Measurements from ENCODE around the gene SLBP.
A peak's percentile ranks its signal among the peaks of the same experiment; 100 is the strongest.

The SLBP gene

DNA sequence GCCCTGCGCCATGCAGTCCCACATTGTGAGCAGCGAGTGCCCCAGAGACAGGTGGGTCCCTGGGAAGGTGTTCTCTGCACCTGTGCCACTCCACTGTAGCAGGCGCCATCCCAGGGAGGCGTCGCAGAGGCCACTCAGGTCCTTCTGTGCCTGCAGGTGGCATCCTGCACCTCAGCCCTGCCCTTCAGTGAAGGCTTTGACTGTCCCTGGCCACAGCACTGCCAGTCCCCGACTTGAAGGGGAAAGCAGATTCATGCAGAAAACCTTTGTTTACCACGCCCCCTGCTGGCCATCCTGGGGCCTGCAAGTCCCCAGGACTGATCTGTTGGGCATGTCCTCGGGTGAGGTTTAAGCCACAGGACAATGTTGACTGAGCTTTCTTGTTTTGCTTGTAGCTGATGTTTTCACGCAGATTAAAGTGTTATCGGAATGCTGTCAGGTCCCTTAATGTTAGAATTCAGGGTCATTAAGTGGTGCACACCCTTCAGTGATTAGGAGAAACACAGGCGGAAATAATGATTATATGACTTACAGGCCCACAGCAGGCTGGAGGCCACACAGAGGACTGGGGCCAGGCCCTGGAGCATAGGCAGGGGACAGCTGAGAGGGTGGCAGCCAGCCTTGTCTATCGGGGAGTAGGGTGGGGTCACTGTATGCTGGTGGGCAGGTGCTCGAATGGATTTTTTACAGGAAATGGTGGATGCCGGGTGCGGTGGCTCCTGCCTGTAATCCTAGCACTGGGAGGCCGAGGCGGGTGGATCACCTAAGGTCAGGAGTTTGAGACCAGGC, 14.2 kb upstream of the SLBP start:
- peak; percentile 87 for DNase-seq

DNA sequence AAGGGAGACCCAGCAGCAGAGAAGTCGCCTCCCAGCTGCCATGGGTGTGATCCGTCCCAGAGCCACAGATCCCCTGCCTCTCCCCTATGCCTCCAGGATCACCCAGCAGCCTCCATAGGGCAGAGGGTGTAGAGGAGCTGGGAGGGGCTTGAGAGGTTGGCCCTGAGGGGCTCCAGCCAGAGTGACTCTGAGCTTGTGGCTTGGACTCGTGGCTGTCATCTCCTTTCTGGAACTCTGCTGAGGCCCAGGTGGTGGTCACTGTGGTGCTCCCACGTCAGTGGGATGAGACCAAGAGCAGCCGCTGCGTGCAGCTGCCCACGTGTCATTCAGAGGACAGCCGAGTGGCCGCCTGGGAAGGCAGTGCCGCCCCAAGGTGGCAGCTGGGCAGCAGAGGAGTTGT, 13.4 kb upstream of the SLBP start:
- DNase-seq: no peak

GRCh38 chr4:1723131-1723801, 11.1 kb upstream of the SLBP start:
- DNase-seq: peak; percentile 61

- DNase-seq: no peak
These were observed 10.5 kb upstream of the SLBP start for GRCh38 chr4:1722551-1723118.

DNA sequence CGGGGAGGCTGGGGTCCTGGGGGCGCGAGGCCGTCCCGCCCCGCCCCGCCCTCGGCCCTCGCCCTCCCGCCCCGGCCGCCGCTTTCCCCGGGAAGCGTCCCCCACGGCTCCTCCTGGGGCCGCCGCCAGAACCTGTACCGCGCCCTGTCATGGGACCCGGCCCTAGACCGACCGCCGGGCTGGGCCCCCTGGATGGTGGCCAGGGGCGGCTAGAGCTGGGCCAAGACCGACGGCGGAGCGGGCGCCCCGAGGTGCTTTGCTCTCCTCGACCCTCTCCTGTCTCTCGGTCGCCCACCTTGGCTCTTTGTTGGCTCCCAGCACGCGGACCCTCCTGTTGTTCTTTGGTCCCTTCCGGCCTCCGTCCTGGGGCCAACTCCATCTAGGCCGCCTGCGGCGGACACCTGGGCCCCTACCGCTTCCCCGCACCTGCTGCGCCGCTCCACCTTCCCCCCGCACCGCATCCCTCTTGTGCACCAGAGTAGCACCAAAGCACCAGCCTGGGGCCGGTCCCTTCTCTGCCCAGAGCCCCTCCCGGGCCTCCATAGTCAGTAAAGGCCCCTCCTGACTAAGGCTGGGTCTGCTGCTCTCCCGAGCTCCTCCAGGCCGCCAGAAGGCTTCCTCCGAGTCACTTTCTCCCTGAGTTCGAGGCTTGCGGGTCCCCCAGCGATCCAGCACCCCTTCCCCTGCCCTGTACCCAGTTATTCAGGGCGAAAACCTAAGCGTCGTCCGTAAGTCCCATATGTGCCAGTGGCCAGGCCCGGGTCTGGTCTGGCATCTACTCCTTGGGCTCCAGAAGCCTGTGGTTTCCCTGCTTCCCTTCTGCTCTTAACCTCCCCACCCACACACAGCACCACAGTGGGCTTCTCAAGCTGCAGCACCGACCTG, 9.8 kb upstream of the SLBP start:
- no peak for DNase-seq

DNA sequence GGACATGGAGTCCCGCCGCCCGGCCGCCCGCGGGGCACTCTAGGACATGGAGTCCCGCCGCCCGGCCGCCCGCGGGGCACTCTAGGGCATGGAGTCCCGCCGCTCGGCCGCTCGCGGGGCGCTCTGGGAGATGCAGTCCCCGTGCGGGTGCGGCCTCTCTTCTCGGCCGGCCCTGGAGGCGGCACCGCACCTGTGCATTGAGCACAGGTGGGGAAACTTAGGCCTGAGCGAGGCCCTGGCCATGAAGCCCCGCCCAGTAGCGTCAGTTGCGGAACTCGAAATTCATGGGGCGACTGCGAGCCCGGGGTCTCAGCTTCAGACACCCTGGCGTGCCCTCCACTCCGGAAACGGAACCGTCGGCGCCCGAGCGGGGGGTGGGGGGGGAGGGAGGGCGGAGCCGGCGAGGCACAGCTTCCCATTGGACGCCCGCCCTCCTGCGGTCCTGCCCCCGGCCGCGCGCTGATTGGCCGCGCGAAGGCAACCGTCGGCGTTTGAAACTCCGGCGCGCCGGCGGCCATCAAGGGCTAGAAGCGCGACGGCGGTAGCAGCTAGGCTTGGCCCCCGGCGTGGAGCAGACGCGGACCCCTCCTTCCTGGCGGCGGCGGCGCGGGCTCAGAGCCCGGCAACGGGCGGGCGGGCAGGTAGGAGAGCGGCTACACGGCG, 9.0 kb upstream of the SLBP start, which contains the start of the genes TACC3 and TMEM129:
TSS of gene TACC3 (plus strand) at position 519 of the 663 bp plus-strand sequence. CDS start 1,901 bp downstream, outside the sequence.
TSS of gene TMEM129 (minus strand) at position 321 of the 663 bp plus-strand sequence. CDS start 486 bp downstream, outside the sequence.
- peak; percentile 96 for DNase-seq

GRCh38 chr4:1720163-1720983, 8.3 kb upstream of the SLBP start:
- peak; percentile 57 for DNase-seq

- DNase-seq: no peak
These were observed 6.2 kb upstream of the SLBP start for GRCh38 chr4:1718095-1718850.

DNA sequence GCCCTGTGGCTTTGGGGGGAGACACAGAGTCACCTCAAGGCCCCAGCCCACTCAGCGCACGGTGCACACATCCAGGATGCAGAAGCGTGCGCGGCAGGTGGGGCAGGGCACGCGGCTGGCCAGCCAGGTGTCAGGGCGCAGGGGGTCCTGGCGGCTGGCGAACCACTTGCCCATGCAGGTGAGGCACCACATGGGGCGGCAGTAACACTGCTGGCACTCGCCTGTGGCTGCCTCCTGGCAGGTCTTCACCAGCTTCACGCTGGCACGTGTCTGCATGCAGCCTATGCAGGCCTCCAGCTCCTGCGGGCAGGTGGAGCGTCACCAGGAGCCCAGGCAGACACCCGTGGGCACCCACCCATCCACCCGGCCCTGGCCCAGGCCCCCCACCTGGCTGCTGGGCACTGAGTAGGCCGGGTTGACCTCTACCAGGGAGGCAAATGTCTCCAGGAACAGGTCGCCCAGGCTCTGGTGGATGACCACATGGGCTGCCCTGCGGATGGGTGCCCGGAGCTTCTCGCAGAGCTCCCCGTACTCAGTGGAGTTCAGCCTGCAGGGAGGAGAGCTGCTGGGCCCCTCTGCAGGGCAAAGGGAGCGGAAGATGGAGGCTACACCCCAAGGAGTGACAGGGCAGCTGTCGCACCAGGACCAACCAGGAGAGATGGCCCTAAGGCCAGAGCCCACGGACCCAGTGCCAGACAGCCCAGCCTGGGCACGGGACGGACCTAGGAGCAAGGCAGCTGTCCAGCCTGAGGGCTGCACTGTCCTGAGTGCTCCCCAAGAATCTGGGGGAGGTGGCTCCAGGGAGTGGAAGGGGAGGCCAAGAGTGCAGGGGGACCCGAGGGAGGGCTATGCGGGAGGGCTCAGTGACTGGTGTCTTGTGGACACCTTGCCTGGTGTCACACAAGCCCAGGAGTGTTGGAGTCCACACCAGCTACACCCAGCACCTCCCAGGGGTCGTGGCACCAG, 5.3 kb upstream of the SLBP start:
- DNase-seq: no peak

DNA sequence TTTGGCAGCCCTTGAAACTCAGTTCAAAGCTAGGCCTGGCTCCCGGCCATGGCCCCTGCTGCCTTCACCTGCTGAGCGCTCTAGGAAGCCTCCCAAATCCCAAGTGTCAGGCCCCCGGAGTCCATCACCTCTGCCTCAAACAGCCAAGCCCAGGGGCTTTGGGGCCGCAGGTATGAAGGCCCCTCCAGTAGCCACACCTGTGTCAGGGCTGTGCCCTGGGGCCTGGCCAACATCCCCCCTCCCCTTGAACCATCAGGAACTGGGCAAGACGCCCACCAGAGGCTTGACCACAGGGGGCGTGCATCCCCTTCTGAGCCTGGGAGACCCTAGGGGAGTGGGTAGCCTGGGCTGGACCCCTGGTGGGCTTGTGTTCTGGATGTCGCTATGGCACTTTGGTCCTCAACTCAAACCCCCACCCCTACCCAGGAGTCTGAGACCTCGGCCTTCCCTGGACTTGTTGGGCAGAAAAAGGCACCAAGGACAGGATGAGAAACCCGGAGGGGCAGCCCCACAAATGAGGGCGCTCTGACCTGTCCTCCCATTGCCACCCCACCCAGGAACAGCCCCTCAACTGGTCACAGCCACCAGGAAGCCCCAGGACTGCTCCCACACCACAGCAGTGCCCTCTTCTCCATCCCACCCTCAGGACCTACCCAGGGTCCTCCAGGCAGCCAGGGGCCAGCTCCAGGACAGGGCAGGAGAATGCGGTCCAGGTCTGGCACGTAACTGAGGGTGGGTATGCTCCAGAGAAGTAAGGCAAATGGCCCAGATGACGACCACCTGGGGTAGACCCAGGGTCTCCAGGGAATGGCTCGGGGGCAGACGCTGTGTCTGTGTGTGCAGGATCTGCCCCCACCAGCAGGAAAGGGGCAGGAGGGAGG, 4.2 kb upstream of the SLBP start:
- no peak for DNase-seq

DNA sequence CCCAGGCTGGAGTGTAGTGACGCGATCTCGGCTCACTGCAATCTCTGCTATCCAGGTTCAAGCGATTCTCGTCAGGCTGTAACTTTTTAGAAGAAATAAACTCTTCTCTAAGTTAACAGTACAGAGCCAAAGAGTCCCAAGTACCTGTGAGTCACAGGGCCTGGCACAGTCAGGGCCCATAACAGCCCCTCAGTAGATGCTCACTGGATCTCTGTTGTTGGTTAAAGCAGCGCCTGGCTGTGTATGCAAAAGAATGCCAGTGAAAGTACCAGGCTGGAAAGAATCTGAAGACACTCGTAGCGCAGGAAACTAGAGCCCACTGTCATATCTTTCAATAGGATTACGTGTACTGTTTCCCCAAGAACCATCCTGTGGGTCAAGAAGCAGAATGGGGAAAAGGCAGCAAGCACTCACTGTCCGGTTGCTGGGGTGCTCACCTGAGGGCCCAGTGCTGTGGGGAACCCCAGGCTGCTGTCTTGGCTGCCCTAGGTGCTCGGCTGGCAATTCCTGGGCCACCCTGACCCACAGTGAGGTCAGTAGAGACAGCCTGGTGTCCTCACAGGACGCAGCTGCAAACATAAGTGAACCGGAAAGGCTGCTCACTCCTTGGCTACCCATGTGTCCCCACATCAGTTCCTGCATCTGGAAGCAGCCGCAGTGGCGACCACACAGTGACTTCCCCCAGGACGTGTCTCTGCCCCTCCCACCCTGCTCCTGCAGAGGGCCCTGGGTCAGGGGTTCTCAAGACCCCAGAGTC, 3.1 kb upstream of the SLBP start:
- no peak for DNase-seq

GRCh38 chr4:1714303-1715001, 2.3 kb upstream of the SLBP start:
- no peak for DNase-seq

- DNase-seq: no peak
These were observed 1.1 kb upstream of the SLBP start for GRCh38 chr4:1713003-1713851.

- peak; percentile 37 for DNase-seq
These were observed 426 bp downstream of the SLBP start for GRCh38 chr4:1711571-1712215.

DNA sequence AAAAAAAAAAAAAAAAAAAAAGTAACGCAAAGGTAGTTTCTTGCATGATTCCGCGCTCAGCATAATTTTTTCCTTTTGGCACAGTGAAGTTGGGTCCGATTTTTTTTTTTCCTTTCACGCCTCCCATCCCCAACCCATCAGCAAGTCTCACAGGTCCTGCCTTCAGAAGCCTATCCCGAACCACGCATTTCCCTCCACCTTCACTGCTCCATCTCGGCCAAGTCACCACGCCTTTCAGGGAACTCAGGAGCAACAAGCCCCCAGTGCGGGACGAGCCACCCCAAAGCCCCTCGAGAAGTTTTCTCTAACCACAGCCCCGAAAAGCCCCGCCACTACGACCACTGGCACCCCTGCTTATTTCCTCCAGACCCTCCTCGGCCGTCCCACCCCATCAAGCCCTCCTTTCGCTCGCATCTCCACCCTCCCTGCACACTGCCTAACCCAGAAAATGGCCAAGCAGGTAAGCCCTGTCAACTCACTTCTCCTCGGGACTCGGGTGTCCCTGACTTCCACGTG, 1.0 kb downstream of the SLBP start:
- DNase-seq: no peak

Measured in activated CD4-positive, alpha-beta T cell treated with anti-CD3 and anti-CD28 coated beads, Interleukin-2, amount 50 U/mL, for 16 hours (primary cell).